CMK (cell line): ENCODE measurements around the gene HSDL1.
A peak's percentile ranks its signal among the peaks of the same experiment; 100 is the strongest.

Source experiments
- DNase-seq: peaks from one replicate; pipeline ENCODE4 v3.0.0-alpha.2; 2010; ENCODE audit warnings: low read depth

The HSDL1 gene

GRCh38 chr16:84144859-84145639 is at the start of gene HSDL1, which contains the start of gene DNAAF1:
Gene HSDL1, minus strand, starts transcription at chr16:84145177. Its CDS starts 13,856 bp downstream, at chr16:84131321.
Gene DNAAF1, plus strand, starts transcription at chr16:84145308. Its CDS starts 133 bp downstream, at chr16:84145441.
- DNase-seq: peak; percentile 69

GRCh38 chr16:84194018-84194417 is 49.0 kb upstream of the HSDL1 start:
- DNase-seq: no peak

- no peak for DNase-seq
Measured at GRCh38 chr16:84193480-84193879, 48.5 kb upstream of the HSDL1 start.

GRCh38 chr16:84191466-84191865 is 46.5 kb upstream of the HSDL1 start:
- no peak for DNase-seq

GRCh38 chr16:84190731-84191388 is 45.9 kb upstream of the HSDL1 start, which contains the start of gene ADAD2:
Gene ADAD2, plus strand, starts transcription at chr16:84191157. Its CDS starts 74 bp downstream, at chr16:84191231.
- no peak for DNase-seq

- peak; percentile 85 for DNase-seq
Measured at GRCh38 chr16:84186685-84187437, 41.9 kb upstream of the HSDL1 start, which contains the start of gene TAF1C. Gene TAF1C, minus strand, starts transcription at chr16:84187057. Its CDS starts 2,069 bp downstream, at chr16:84184988.

GRCh38 chr16:84184775-84185174 is 39.8 kb upstream of the HSDL1 start:
- DNase-seq: no peak

- no peak for DNase-seq
Measured at GRCh38 chr16:84183911-84184591, 39.1 kb upstream of the HSDL1 start.

GRCh38 chr16:84183572-84183875 is 38.5 kb upstream of the HSDL1 start:
- no peak for DNase-seq

GRCh38 chr16:84182680-84183571 is 37.9 kb upstream of the HSDL1 start:
- no peak for DNase-seq

GRCh38 chr16:84182104-84182503 is 37.1 kb upstream of the HSDL1 start:
- no peak for DNase-seq

- no peak for DNase-seq
Measured at GRCh38 chr16:84181144-84181915, 36.4 kb upstream of the HSDL1 start.

GRCh38 chr16:84180519-84181140 is 35.7 kb upstream of the HSDL1 start:
- DNase-seq: no peak

GRCh38 chr16:84179612-84180320 is 34.8 kb upstream of the HSDL1 start:
- DNase-seq: no peak

- DNase-seq: no peak
Measured at GRCh38 chr16:84178892-84179611, 34.1 kb upstream of the HSDL1 start.

GRCh38 chr16:84178146-84178765 is 33.3 kb upstream of the HSDL1 start:
- no peak for DNase-seq

- DNase-seq: no peak
Measured at GRCh38 chr16:84177741-84178073, 32.7 kb upstream of the HSDL1 start.
